ENCODE results near the gene ADISSP.

DNA sequence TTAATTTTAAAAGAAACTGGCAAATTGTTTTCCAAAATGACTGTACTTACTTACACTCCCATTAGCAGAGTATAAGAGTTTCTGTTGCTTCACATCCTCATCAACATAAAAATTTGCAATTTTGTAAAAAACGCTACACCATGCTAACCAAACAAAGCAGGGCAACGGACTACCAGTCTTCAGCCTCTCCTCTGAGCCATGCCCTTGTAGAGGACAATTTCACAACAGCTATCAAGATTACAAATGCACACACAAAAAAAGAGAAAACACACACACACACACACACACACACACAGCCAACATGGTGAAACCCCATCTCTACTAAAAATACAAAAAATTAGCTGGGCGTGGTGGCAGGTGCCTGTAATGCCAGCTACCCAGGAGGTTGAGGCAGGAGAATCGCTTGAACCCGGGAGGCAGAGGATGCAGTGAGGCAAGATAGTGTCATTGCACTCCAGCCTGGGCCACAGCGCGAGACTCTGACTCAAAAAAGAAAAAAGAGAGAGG is 4.1 kb upstream of the ADISSP start:
- TF ChIP-seq, protein P1, sequence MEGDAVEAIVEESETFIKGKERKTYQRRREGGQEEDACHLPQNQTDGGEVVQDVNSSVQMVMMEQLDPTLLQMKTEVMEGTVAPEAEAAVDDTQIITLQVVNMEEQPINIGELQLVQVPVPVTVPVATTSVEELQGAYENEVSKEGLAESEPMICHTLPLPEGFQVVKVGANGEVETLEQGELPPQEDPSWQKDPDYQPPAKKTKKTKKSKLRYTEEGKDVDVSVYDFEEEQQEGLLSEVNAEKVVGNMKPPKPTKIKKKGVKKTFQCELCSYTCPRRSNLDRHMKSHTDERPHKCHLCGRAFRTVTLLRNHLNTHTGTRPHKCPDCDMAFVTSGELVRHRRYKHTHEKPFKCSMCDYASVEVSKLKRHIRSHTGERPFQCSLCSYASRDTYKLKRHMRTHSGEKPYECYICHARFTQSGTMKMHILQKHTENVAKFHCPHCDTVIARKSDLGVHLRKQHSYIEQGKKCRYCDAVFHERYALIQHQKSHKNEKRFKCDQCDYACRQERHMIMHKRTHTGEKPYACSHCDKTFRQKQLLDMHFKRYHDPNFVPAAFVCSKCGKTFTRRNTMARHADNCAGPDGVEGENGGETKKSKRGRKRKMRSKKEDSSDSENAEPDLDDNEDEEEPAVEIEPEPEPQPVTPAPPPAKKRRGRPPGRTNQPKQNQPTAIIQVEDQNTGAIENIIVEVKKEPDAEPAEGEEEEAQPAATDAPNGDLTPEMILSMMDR (conservative IDR thresholded peaks at IDR 0.05; ENCODE audit: low read depth in 2 of 2): no peak
- TF ChIP-seq ETS1 (IDR thresholded peaks at IDR 0.05): no peak
- no peak for TF ChIP-seq POLR2AphosphoS5 (IDR thresholded peaks at IDR 0.05; ENCODE audit: low read depth)
- TF ChIP-seq REST (IDR thresholded peaks at IDR 0.05; ENCODE audit: unreplicated experiment): no peak
- TF ChIP-seq CREB1 (CRISPR knock-in tag; IDR thresholded peaks at IDR 0.05; ENCODE audit: low read depth): no peak
- no peak for TF ChIP-seq EZH2 (IDR thresholded peaks at IDR 0.05; ENCODE audit: low read depth, unreplicated experiment)
- TF ChIP-seq, protein P2, sequence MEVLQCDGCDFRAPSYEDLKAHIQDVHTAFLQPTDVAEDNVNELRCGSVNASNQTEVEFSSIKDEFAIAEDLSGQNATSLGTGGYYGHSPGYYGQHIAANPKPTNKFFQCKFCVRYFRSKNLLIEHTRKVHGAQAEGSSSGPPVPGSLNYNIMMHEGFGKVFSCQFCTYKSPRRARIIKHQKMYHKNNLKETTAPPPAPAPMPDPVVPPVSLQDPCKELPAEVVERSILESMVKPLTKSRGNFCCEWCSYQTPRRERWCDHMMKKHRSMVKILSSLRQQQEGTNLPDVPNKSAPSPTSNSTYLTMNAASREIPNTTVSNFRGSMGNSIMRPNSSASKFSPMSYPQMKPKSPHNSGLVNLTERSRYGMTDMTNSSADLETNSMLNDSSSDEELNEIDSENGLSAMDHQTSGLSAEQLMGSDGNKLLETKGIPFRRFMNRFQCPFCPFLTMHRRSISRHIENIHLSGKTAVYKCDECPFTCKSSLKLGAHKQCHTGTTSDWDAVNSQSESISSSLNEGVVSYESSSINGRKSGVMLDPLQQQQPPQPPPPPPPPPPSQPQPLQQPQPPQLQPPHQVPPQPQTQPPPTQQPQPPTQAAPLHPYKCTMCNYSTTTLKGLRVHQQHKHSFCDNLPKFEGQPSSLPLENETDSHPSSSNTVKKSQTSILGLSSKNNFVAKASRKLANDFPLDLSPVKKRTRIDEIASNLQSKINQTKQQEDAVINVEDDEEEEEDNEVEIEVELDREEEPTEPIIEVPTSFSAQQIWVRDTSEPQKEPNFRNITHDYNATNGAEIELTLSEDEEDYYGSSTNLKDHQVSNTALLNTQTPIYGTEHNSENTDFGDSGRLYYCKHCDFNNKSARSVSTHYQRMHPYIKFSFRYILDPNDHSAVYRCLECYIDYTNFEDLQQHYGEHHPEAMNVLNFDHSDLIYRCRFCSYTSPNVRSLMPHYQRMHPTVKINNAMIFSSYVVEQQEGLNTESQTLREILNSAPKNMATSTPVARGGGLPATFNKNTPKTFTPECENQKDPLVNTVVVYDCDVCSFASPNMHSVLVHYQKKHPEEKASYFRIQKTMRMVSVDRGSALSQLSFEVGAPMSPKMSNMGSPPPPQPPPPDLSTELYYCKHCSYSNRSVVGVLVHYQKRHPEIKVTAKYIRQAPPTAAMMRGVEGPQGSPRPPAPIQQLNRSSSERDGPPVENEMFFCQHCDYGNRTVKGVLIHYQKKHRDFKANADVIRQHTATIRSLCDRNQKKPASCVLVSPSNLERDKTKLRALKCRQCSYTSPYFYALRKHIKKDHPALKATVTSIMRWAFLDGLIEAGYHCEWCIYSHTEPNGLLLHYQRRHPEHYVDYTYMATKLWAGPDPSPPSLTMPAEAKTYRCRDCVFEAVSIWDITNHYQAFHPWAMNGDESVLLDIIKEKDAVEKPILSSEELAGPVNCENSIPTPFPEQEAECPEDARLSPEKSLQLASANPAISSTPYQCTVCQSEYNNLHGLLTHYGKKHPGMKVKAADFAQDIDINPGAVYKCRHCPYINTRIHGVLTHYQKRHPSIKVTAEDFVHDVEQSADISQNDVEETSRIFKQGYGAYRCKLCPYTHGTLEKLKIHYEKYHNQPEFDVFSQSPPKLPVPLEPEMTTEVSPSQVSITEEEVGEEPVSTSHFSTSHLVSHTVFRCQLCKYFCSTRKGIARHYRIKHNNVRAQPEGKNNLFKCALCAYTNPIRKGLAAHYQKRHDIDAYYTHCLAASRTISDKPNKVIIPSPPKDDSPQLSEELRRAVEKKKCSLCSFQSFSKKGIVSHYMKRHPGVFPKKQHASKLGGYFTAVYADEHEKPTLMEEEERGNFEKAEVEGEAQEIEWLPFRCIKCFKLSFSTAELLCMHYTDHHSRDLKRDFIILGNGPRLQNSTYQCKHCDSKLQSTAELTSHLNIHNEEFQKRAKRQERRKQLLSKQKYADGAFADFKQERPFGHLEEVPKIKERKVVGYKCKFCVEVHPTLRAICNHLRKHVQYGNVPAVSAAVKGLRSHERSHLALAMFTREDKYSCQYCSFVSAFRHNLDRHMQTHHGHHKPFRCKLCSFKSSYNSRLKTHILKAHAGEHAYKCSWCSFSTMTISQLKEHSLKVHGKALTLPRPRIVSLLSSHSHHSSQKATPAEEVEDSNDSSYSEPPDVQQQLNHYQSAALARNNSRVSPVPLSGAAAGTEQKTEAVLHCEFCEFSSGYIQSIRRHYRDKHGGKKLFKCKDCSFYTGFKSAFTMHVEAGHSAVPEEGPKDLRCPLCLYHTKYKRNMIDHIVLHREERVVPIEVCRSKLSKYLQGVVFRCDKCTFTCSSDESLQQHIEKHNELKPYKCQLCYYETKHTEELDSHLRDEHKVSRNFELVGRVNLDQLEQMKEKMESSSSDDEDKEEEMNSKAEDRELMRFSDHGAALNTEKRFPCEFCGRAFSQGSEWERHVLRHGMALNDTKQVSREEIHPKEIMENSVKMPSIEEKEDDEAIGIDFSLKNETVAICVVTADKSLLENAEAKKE (CRISPR knock-in tag; IDR thresholded peaks at IDR 0.05): no peak

All from GM23338 (cell line).